Glomerular endothelial cell (primary cell): Measurements from ENCODE around the gene CFAP119. TPM values are rescaled to one million over a fixed set of nuclear protein-coding genes. Genes with fewer than 3 reads are reported as not detected.

Experiments used
- DNase-seq: peaks from one replicate; pipeline ENCODE4 v3.0.0-alpha.2; 2011; ENCODE audit warnings: low read depth, low spot score; ENCODE audit errors: extremely low read depth
- total RNA-seq: library from RNA; depleted of rRNA; stranded (reverse); fragments of >200 nt; gene quantifications from 2 replicates; pipeline ENCODE4 v1.2.3, GENCODE V29; 2015

CFAP119 gene
- total RNA-seq, 1 donor from 2014 or later: 6.5 TPM

- DNase-seq: peak; percentile 78
These were observed 20.4 kb downstream of the CFAP119 start for GRCh38 chr16:30741461-30741914.

DNA sequence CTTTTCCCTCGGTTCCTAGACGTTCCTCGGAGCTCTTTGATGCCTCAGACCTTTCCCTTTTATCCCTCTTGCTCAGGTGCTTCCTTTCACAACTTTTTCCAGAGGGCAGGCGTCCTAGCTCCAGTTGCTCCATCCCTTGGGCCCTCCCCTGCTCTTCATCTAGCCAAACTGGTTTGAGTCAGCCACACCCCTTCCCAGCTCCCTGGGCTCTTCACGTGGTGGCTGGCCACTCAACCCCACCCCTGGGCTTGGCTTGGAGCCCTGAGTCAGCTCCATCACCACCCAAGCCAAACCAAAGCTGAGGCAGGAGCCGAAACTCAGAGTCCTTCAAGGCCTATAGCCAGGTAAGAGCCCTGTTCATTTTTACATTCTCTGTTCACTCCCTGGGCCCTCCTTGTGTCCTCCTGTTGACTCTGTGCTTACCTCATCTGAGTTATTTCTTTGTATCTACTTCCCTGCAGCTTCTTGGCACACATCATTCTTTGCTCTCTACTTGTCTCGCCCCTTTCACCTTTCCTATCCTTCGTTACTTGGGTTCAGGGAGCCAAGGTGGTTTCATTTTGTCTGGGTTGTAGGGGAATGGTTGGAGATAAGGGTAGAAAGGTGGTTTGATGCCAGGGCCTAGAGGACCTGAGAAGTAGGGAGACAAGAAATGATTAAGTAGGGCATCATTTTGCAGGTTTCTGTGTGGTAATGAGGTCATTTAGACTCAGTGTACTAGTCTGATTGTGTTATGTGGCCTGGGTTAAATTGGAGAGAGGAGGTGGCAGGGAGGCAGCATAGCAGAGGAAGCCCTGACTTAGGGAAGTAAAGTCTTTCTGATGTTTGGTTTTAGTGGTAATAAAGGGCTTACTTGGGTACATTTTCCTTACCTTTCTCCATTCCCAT, 21.3 kb downstream of the CFAP119 start:
- no peak for DNase-seq

- DNase-seq: no peak
These were observed 22.6 kb downstream of the CFAP119 start for GRCh38 chr16:30738984-30739951.

- DNase-seq: no peak
These were observed 23.8 kb downstream of the CFAP119 start for GRCh38 chr16:30737794-30738648.

DNA sequence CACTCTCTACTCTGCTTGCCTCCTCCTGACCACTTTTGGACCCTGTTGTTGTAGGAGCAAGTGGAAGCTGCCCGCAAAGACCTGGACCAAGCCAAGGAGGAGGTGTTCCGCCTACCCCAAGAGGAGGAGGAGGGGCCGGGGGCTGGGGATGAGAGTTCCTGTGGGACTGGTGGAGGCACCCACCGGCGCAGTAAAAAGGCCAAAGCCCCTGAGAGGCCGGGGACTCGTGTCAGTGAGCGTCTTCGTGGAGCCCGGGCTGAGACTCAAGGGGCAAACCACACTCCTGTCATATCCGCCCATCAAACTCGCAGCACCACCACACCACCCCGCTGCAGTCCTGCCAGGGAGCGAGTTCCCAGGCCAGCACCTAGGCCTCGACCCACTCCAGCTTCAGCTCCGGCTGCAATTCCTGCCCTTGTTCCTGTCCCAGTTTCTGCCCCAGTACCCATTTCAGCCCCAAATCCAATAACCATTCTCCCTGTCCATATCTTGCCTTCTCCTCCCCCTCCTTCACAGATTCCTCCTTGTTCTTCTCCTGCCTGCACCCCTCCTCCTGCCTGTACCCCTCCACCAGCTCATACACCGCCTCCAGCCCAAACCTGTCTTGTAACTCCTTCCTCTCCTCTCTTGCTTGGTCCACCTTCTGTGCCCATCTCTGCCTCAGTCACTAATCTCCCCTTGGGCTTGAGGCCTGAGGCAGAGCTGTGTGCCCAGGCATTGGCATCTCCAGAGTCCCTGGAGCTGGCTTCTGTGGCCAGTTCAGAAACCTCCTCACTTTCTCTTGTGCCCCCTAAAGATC, 24.7 kb downstream of the CFAP119 start:
- DNase-seq: no peak

DNA sequence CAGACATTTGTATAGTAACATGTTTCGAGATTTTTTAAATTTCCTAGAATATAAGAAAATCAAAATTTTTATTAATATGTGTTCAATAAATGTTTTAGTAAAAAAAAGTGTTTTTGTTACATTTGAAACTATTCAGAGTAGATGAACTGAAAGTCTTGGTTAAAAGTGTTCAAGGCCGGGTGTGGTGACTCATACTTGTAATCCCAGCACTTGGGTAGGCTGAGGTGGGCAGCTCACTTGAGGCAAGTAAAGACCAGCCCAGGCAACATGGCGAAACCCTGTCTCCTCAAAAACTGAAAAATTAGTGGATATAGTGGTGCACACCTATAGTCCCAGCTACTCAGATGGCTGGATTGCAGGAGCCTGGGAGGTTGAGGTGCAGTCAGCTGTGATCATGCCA, 30.5 kb downstream of the CFAP119 start:
- DNase-seq: no peak

DNA sequence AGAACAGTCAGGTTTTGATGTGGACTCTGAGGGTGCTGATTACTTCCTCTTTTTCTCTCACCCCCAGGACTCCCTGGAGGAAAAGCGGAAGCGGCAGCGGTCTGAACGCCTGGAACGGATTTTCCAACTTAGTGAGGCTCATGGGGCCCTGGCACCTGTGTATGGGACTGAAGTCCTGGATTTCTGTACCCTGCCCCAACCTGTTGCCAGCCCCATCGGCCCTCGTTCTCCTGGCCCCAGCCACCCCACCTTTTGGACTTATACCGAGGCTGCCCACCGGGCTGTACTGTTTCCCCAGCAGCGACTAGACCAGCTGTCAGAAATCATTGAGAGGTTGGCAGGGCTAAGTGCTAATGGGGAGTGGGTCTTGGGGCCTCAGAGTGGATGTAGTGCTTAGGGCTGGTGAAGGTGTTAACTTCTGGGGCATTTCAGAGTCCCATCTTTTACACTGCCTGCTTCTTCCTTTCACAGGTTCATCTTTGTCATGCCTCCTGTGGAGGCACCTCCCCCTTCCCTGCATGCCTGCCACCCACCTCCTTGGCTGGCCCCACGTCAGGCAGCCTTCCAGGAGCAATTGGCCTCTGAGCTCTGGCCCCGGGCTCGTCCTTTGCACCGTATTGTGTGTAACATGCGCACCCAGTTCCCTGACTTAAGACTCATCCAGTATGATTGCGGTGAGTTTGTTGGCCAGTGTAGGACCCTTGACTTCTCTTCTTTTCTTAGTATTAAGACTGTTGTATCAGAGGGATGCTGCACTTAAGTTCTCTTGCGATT, 32.8 kb downstream of the CFAP119 start:
- DNase-seq: no peak

GRCh38 chr16:30728321-30728720, 33.5 kb downstream of the CFAP119 start:
- no peak for DNase-seq

GRCh38 chr16:30725418-30725792, 36.5 kb downstream of the CFAP119 start:
- DNase-seq: no peak

GRCh38 chr16:30724641-30725417, 37.0 kb downstream of the CFAP119 start:
- DNase-seq: no peak

DNA sequence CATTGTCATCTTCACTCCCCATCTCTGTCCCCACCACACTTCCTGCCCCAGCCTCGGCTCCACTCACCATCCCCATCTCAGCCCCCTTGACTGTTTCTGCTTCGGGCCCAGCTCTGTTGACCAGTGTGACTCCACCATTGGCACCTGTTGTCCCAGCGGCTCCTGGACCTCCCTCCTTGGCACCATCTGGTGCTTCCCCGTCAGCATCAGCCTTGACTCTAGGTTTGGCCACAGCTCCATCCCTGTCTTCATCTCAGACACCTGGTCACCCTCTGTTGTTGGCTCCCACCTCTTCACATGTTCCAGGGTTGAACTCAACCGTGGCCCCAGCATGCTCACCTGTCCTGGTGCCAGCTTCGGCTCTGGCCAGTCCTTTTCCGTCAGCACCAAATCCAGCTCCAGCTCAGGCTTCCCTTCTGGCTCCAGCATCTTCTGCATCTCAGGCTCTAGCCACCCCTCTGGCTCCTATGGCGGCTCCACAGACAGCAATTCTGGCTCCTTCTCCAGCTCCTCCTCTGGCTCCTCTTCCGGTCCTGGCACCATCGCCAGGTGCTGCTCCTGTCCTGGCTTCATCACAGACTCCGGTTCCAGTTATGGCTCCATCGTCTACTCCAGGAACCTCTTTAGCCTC, 38.0 kb downstream of the CFAP119 start:
- DNase-seq: no peak

DNA sequence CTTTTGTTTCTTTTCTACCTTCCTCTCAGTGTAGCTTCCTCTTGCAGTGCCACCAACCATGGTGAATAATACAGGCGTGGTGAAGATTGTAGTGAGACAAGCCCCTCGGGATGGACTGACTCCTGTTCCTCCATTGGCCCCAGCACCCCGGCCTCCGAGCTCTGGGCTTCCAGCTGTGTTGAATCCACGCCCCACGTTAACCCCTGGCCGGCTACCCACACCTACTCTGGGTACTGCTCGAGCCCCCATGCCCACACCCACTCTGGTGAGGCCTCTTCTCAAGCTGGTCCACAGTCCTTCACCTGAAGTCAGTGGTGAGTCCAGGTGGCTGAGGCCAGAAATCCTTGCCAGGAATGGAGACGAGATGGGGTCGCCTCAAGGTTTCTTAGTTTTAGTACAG, 38.9 kb downstream of the CFAP119 start:
- no peak for DNase-seq

- DNase-seq: no peak
These were observed 39.4 kb downstream of the CFAP119 start for GRCh38 chr16:30722443-30722842.

GRCh38 chr16:30721606-30722005, 40.3 kb downstream of the CFAP119 start:
- no peak for DNase-seq

GRCh38 chr16:30721167-30721566, 40.7 kb downstream of the CFAP119 start:
- no peak for DNase-seq

GRCh38 chr16:30720694-30721093, 41.2 kb downstream of the CFAP119 start:
- no peak for DNase-seq

DNA sequence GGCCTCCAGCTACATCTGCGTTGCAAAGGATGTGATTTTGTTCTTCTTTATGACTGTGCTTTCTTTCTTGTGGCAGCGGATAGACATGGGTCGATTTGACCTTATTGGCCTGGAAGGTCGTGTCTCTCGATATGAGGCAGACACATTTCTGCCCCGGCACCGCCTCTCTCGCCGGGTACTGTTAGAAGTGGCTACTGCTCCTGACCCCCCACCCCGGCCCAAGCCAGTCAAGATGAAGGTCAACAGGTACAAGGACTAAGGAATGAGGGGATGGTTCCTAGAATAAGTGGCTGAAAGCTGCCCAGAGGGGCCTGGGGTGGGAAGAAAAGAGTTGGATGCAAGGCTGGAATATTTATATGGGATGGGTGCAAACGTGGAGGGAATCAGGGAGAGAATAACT, 41.8 kb downstream of the CFAP119 start:
- DNase-seq: no peak
